HS-5 (cell line): ENCODE measurements around the gene XRCC5.
"Not testable (repeated sequence)": the region's sequence is repeated elsewhere in the genome, so short reads cannot be mapped to it uniquely, and the experiment has no call there.

Experiments
- DNase-seq: peaks from one replicate; pipeline ENCODE4 v3.0.0-alpha.2; 2012; ENCODE audit warnings: low read depth

XRCC5 gene

DNA sequence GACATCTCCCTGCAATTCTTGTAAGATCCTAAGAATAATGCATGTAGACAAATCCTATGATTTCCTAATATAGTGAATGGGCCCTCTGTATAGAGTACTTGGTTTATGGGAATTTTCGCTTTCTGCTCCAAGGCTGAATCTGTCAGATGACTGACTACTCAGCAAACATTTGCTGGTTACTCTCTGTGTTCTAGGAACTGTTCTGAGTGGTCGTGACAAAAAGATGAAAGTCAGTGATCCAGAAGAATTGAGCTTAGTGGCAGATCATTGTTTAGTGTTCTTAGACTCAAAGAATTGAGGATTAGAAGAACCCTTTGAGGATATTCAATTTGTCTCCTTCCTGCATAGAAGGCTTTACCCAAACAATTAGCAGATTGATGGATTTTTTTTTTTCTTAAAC, 10.0 kb downstream of the XRCC5 start:
- no peak for DNase-seq

GRCh38 chr2:216119986-216120385, 10.8 kb downstream of the XRCC5 start:
- no peak for DNase-seq

DNA sequence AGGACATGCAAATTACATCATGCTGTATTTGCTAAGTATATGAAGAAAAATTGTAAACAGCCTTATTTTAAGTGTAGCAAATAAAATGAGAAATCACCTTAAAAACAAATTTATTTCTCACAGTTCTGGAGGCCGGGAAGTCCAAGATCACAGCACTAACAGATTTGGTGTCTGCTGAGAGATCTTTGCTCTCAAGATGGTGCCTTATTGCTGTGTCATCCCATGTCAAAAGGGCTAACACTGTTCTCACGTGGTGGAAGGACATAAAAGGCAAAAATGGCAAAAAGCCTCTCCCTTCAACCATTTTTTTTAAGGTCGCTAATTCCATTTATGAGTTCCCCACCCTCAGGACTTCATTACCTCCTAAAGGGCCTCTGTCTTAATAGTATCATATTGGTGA, 12.1 kb downstream of the XRCC5 start:
- no peak for DNase-seq

- DNase-seq, result no peak
These were observed 17.8 kb downstream of the XRCC5 start for GRCh38 chr2:216126943-216127342.

DNA sequence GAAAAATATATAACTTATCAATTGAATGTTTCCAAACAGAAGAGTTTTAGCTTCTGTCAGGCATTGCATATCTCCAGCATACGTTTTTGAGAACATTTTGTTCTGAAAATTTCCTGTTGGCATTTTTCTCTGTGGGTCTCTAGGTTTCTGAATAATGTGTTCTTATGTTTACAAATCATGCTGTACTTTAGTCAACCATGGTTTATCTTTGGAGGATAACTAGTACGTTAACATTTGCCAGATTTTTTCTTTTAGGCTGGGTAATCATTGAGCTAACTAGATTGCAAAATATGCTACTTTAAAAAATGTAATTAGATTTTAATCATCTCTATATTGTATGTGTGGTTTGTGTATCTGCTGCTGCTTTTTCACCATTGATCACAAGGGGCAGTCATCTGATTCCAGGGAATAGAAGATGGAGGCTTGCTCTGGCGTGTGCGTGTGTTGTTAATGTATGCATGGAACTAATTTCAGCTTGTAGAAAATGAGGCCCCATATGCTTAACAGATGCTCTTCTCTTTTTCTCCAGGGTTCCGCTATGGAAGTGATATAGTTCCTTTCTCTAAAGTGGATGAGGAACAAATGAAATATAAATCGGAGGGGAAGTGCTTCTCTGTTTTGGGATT, 21.3 kb downstream of the XRCC5 start:
- DNase-seq, result no peak

DNA sequence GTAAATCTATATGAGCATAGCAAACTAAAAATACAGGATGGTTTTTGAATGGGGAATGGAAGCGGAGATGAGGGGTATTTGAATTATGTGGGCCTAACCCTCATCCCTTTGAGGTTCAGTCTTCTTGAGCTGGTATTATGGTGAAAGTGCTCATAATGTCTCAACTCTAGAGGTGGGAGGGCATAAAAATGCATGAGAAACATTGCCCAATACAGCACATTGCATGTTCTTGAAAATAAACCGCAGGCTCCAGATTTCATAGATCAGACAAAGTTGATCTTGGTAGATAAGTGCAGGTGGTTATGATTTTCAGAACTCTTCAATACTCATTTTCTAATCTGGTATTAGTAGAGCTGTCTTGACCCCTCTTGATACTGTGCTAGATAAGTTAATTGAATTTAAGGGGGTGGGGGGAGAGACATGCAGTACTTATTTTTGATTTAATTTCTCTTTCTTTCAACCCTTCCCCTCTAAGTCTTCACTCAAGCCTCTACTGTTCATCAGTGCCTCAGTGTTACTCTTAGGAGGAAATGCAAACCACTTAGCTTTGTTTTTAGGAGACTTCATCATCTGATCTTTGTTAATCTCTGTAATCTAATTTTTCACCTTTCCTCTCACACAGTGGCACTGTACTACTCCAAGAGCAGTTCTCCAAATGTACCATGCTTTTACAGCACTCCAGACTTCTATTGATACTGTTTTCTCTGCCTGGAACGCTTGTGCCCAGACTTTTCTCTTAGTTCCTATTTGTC, 22.2 kb downstream of the XRCC5 start:
- no peak for DNase-seq

- DNase-seq, result no peak
These were observed 23.4 kb downstream of the XRCC5 start for GRCh38 chr2:216132585-216132984.

DNA sequence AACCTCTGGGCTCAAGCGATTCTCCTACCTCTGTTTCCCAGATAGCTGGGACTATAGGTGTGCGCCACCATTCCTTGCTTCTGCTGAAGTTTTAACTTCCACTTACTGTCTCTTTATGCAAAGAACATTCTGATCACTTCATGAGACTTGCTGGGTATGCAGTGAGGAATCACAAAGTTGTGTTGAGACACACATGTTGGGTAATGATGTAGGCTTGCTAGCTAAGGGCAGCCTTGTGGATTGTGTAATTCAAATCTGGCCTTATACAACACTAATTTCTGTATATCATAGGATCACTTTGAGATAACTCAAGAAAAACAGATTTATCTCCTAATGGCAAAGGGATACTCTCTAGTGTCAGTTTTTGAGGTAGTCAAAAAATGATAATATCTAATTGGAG, 24.2 kb downstream of the XRCC5 start:
- no peak for DNase-seq

- DNase-seq, result no peak
These were observed 25.9 kb downstream of the XRCC5 start for GRCh38 chr2:216134958-216135541.

DNA sequence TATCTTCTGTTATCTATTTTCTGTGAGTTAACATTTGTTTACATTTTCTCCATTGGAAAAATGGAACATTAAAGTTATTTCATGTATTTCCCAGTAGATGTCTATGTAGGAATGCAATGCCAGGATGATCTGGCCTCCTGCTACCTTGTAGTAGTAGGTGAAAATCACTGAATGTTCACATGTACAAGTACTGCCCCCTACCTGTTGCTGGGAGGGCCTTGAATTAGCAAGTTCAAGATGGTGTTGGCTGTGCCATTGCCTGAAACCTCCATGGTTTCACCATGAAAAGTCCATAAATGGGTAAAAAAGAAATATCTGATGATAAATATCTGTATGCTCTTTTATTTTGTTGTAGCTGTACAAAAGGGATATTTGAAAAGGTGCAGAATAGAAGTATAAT, 30.7 kb downstream of the XRCC5 start:
- no peak for DNase-seq

- DNase-seq, result not testable (repeated sequence)
These were observed 32.4 kb downstream of the XRCC5 start for GRCh38 chr2:216141516-216141915.

- peak; percentile 30 for DNase-seq
These were observed 33.4 kb downstream of the XRCC5 start for GRCh38 chr2:216142540-216142939.

DNA sequence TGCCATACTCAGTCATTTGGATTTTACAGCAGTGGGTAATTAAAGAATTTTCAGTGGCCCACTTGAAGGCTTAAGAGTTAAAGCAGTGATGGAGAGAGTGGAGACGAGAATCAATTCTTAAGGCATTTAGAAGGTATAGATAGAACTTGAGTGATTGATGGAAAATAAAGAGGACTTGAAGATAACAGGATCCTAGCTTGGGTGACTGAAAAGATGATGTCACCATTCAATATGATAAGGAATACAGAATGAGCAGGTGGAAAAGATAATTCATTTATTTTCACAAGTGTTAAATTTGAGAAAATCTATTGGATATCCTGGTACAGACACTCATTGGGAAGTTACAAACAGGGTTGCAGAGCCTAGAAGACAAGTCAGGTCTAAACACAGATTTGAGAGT, 35.2 kb downstream of the XRCC5 start:
- no peak for DNase-seq

GRCh38 chr2:216144857-216145256, 35.7 kb downstream of the XRCC5 start:
- DNase-seq, result no peak

DNA sequence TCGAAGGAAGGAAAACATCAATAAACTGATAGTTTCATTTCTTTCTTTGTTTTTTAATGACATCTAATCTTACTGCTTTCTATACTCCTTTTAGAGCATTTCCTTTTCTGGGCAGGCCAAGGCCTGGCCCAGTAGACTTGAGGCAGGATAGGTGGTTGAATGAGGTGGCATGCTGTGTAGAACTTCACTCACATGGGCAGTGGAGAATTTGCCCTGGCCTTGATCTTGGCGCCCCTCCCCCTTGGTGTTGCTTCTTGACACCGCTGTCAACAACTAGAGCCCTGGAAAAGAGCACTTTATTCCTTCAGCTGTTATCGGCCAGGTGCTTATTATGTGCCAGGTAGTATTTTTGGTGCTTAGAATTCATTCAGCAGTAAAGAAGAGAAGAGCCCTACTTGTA, 37.4 kb downstream of the XRCC5 start:
- DNase-seq, result no peak

DNA sequence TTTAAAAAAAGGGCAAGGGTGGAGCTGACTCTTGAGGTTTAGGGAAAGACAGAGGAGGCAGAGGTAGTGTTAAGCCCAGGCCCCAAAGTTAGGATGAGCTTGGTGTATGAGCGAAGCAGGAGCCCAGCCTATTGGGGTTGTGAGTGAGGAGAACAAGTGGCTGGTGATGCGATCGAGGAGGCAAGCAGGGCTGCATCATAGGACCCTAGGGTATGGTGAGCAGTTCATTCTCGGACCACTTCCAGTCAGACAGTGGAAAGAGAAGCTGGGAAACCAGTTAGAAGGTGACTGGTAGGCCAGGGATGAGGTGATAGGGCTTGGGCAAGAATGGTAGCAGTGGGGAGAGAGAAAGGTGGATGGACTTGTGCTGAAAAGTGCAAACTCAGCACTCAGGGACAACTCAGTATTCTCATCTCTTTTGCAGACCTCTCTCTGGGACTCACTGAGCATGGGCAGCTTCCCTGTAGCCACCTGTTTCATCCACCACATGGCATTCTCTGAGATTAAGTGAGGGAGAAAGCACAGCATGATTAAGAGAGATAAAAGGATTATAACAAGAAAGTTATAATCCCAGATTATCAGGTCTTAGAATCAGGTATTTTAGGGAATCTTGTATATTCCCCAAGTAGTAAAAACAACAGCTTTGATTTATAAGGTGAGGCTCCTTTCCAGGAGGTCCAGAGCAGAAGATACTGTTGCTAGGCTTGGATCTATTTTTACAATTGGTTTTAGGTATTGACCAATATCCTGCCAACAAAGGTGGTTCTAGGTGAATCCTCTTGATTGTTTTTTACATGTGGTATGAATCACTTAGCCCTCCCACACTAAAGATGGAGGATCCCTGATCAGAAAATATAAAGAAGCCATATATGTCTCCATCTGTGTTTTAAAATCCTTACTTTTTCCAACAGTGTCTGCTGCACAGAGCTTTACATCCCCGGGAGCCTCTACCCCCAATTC, 38.3 kb downstream of the XRCC5 start:
- DNase-seq, result no peak

GRCh38 chr2:216148983-216149382, 39.8 kb downstream of the XRCC5 start:
- no peak for DNase-seq

GRCh38 chr2:216149741-216150140, 40.6 kb downstream of the XRCC5 start:
- DNase-seq, result no peak

DNA sequence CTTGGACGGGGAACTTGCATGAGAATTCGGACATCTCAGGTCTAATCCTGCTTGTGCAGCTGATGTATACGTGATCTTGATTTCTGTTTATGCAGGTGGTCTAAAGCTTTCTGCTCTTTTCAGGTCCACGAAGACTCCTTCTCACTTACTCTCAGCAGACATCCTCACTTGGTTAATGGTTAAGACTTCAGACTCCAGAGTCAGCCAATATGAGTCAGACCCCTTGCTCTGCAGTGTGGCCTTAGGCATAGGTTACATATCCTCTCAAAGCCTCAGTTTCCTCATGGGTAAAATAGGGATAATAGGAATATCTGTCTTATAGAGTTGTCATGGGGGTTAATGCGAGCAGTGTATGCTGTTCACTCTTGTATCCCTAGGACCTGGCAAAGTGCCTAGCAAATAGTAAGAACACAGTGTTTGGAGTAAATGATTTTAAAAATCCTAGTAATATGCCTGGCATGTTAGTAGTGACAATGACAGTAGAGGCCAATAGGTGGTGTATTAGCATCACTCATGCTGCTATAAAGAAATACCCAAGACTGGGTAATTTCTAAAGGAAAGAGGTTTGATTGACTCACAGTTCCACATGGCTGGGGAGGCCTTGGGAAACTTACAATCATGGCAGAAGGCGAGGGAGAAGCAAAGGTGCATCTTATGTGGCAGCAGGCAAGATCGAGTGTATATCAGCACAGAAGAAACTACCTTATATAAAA, 42.3 kb downstream of the XRCC5 start:
- no peak for DNase-seq

- DNase-seq, result no peak
These were observed 46.8 kb downstream of the XRCC5 start for GRCh38 chr2:216155954-216156353.

GRCh38 chr2:216156822-216157221, 47.7 kb downstream of the XRCC5 start:
- no peak for DNase-seq

DNA sequence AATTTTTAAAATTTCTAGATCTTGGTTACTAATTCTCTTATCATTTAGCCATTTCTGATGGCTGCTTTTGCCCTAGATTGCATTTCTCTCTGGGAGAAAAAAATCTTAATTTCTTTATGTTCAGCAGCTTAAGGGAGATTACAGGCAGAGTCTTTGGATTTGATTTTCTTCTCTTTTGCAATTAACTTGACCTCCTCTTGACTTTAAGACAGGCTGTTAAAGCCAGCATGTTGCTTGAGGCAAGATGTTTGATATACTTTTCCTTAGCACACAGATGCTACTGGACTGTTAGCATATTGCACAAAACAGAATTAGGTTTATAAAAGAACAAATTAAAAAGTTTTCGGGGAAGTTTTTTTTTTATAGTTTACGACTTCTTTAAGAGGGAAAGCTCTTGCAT, 50.0 kb downstream of the XRCC5 start:
- DNase-seq, result no peak
